PC-9 (cell line): Measurements from ENCODE around the gene CRB3. TPM values are rescaled to one million over a fixed set of nuclear protein-coding genes. Genes with fewer than 3 reads are reported as not detected.

Source experiments
- BruUV-seq: library from RNA; stranded (reverse); fragments of 400-500 nt; replicated peaks from 2 replicates; lab custom pipeline; 2021; lab: Mats Ljungman, UMichigan
- CTCF ChIA-PET: fragments of 300-600 bp; sonication (Branson Sonifier 250); formaldehyde crosslinking; loops from one replicate; lab custom pipeline; 2022; ENCODE audit warnings: antibody characterized with exemption; lab: Charles Lee
- POLR2A ChIA-PET: fragments of 300-600 bp; sonication (Branson Sonifier 250); formaldehyde crosslinking; loops from one replicate; lab custom pipeline; 2022; ENCODE audit warnings: antibody characterized with exemption; ENCODE audit not compliant: unreplicated experiment; lab: Charles Lee
- DNase-seq, 2 experiments: peaks; one replicate each; pipeline versions ENCODE4 v3.0.0 to v3.0.0-alpha.2; 2015 to 2022; ENCODE audit warnings: mixed read lengths in 1 of 2
- H2AFZ ChIP-seq: fragments of 200-600 bp; sonication (generic); 2 replicates; pipeline ENCODE4 v1.8.1; 2017; ENCODE audit warnings: antibody characterized with exemption
- H3F3A ChIP-seq: fragments of 200-600 bp; sonication (generic); 2 replicates; pipeline ENCODE4 v1.8.1; 2017; ENCODE audit warnings: antibody characterized with exemption, mild to moderate bottlenecking, low read depth; ENCODE audit not compliant: insufficient read depth
- H3K27ac ChIP-seq: fragments of 200-600 bp; sonication (generic); 2 replicates; pipeline ENCODE4 v1.6.1; 2016; ENCODE audit warnings: mixed run types
- H3K27me3 ChIP-seq: fragments of 200-600 bp; sonication (generic); 2 replicates; pipeline ENCODE4 v1.6.1; 2016; ENCODE audit warnings: low read depth, mixed run types; ENCODE audit not compliant: insufficient read depth
- H3K36me3 ChIP-seq: fragments of 200-600 bp; sonication (generic); 2 replicates; pipeline ENCODE4 v1.6.1; 2016; ENCODE audit warnings: low read depth, mixed run types
- H3K4me1 ChIP-seq: fragments of 200-600 bp; sonication (generic); replicated peaks from 2 replicates; pipeline ENCODE4 v1.6.1; 2016; ENCODE audit warnings: mixed run types; ENCODE audit not compliant: insufficient read depth
- H3K4me2 ChIP-seq: fragments of 200-600 bp; sonication (generic); 2 replicates; pipeline ENCODE4 v1.6.1; 2017; ENCODE audit warnings: mixed run types
- H3K4me3 ChIP-seq: fragments of 200-600 bp; sonication (generic); 2 replicates; pipeline ENCODE4 v1.6.1; 2016; ENCODE audit warnings: mixed run types
- H3K79me2 ChIP-seq: fragments of 200-600 bp; sonication (generic); 2 replicates; pipeline ENCODE4 v1.6.1; 2017; ENCODE audit warnings: low read depth, mixed run types
- H3K9me2 ChIP-seq: fragments of 200-600 bp; sonication (generic); 2 replicates; pipeline ENCODE4 v1.8.1; 2017; ENCODE audit warnings: mild to moderate bottlenecking; ENCODE audit not compliant: insufficient read depth
- H3K9me3 ChIP-seq: fragments of 200-600 bp; sonication (generic); 2 replicates; pipeline ENCODE4 v1.8.1; 2016; ENCODE audit warnings: low read depth; ENCODE audit not compliant: insufficient read depth
- H4K20me1 ChIP-seq: fragments of 200-600 bp; sonication (generic); 2 replicates; pipeline ENCODE4 v1.8.1; 2017; ENCODE audit not compliant: insufficient read depth
- EZH2 ChIP-seq: fragments of 200-600 bp; sonication (generic); IDR thresholded peaks from 2 replicates; pipeline ENCODE4 v1.8.0; 2017; ENCODE audit warnings: antibody characterized with exemption, low read depth
- intact Hi-C: fragments of 100-400 bp; cut with micrococcal nuclease; formaldehyde crosslinking; loops from one replicate; pipeline ENCODE4 v1.10.0; 2022; ENCODE audit not compliant: unreplicated experiment
- total RNA-seq: library from RNA; stranded (reverse); gene quantifications from 2 replicates; pipeline ENCODE4 v1.2.3, GENCODE V29; 2021
- TF ChIP-seq, protein P1 (sequence below): fragments of 200-600 bp; sonication (generic); conservative IDR thresholded peaks from 2 replicates; pipeline ENCODE4 v1.6.1; 2017; ENCODE audit warnings: mixed run types, antibody characterized with exemption, mild to moderate bottlenecking, moderate library complexity

Gene CRB3
- total RNA-seq, 1 experiment from 2014 or later, result 40.6 TPM

- Histone ChIP-seq H3K27ac (no peak overlapping the region), H3K4me1 (no peaks in the 10 kb centered on the region), H2AFZ (no peak overlapping the region), H3K4me3 (no peak overlapping the region), H3K9me2 (no peaks in the 10 kb centered on the region), H3K4me2 (no peak overlapping the region), H3K9me3 (no peaks in the 10 kb centered on the region), H3K79me2 (no peaks in the 10 kb centered on the region), H4K20me1 (no peaks in the 10 kb centered on the region), H3K27me3 (no peaks in the 10 kb centered on the region), H3F3A (no peaks in the 10 kb centered on the region), H3K36me3 (no peaks in the 10 kb centered on the region)
- no peak for TF ChIP-seq EZH2
- TF ChIP-seq, protein P1, sequence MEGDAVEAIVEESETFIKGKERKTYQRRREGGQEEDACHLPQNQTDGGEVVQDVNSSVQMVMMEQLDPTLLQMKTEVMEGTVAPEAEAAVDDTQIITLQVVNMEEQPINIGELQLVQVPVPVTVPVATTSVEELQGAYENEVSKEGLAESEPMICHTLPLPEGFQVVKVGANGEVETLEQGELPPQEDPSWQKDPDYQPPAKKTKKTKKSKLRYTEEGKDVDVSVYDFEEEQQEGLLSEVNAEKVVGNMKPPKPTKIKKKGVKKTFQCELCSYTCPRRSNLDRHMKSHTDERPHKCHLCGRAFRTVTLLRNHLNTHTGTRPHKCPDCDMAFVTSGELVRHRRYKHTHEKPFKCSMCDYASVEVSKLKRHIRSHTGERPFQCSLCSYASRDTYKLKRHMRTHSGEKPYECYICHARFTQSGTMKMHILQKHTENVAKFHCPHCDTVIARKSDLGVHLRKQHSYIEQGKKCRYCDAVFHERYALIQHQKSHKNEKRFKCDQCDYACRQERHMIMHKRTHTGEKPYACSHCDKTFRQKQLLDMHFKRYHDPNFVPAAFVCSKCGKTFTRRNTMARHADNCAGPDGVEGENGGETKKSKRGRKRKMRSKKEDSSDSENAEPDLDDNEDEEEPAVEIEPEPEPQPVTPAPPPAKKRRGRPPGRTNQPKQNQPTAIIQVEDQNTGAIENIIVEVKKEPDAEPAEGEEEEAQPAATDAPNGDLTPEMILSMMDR, result no peak
- BruUV-seq, result no TSS peak
- ChIA-PET POLR2A (no interaction called here), CTCF (no interaction called here)
- intact Hi-C loops, result no loop called here
- DNase-seq, result no peak
These were observed 45.3 kb downstream of the CRB3 start for GRCh38 chr19:6509118-6509971.

- Histone ChIP-seq H2AFZ (no peak overlapping the region), H3K4me3 (no peak overlapping the region), H3K79me2 (no peaks in the 10 kb centered on the region), H3K4me2 (no peak overlapping the region), H3K36me3 (no peaks in the 10 kb centered on the region), H3K9me2 (no peaks in the 10 kb centered on the region), H3K9me3 (no peaks in the 10 kb centered on the region), H3F3A (no peaks in the 10 kb centered on the region), H3K27ac (no peak overlapping the region), H3K27me3 (no peaks in the 10 kb centered on the region), H3K4me1 (no peaks in the 10 kb centered on the region), H4K20me1 (no peaks in the 10 kb centered on the region)
- BruUV-seq, result no TSS peak
- CTCF ChIA-PET, result no interaction called here
- POLR2A ChIA-PET, result no interaction called here
- TF ChIP-seq, protein P1, result no peak
- TF ChIP-seq EZH2, result no peak
- intact Hi-C loops, result no loop called here
- no peak for DNase-seq
These were observed 46.5 kb downstream of the CRB3 start for GRCh38 chr19:6510618-6511017.

DNA sequence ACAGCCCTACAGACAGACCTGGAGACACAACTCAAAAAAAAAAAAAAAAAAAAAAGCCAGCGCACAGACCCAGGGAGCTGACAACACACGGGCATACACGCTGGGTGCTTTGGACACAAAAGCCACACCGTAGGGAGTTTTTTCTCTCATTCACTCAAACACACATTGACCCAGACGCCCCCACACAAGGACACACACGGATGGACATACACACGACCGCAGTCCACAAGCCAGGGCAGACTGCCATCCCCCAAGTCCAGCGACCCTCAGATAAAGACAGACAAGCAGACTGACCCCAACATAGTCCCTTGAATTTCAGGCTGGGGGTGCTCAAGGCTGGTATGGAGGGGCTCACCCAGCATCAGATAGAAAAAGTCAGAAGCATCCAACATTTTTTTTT lies 50.0 kb downstream of the CRB3 start:
- no peaks in the 10 kb centered on the region for H4K20me1 ChIP-seq
- intact Hi-C loops, result no loop called here
- DNase-seq, result no peak
- H3K9me3 ChIP-seq, result no peaks in the 10 kb centered on the region
- H3K9me2 ChIP-seq, result no peaks in the 10 kb centered on the region
- H3K27ac ChIP-seq, result no peak overlapping the region
- H2AFZ ChIP-seq, result no peak overlapping the region
- H3K4me3 ChIP-seq, result no peak overlapping the region
- TF ChIP-seq, protein P1, result no peak
- no peak for TF ChIP-seq EZH2
- H3F3A ChIP-seq, result no peaks in the 10 kb centered on the region
- CTCF ChIA-PET, result no interaction called here
- no peaks in the 10 kb centered on the region for H3K4me1 ChIP-seq
- POLR2A ChIA-PET, result no interaction called here
- no peak overlapping the region for H3K4me2 ChIP-seq
- H3K79me2 ChIP-seq, result no peaks in the 10 kb centered on the region
- no peaks in the 10 kb centered on the region for H3K27me3 ChIP-seq
- no peaks in the 10 kb centered on the region for H3K36me3 ChIP-seq
- BruUV-seq, result no TSS peak
